Measurements from ENCODE around the gene EHD1. TPM values are rescaled to one million over a fixed set of nuclear protein-coding genes. Genes with fewer than 3 reads are reported as not detected.

The EHD1 gene
- total RNA-seq, 1 donor from 2014 or later: 56.8 TPM

DNA sequence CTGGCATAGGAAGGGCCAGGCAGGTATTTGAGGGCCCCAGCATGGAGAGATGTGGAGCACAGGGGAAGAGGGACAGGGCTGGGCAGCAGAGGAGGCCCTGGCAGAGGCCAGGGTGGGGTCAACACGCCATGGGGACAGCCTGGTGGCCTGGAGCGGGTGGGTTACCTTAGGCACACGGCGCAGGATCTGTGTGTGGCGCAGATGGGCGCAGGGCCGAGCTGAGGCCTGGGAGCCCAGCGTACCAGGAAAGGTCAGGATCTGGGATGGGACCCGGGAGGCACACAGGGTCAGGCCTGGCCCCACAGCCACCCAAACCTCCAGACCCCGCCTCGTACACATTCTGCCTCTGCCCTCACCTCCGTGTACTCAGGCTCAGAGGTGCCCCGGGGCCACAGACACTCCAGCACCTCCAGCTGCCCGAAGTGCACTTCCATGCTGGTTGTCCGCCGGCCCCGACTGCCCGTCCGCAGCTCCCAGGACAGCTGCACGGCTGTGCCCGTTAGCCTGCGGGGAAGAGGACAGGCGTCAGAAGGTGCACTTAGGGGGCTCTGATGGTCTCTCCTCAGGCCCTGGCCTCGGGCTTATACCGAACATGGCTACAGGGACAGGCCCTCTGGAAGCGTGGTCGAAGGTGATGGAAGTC is 32.2 kb upstream of the EHD1 start:
- DNase-seq (ENCODE audit: low spot score): no peak

DNA sequence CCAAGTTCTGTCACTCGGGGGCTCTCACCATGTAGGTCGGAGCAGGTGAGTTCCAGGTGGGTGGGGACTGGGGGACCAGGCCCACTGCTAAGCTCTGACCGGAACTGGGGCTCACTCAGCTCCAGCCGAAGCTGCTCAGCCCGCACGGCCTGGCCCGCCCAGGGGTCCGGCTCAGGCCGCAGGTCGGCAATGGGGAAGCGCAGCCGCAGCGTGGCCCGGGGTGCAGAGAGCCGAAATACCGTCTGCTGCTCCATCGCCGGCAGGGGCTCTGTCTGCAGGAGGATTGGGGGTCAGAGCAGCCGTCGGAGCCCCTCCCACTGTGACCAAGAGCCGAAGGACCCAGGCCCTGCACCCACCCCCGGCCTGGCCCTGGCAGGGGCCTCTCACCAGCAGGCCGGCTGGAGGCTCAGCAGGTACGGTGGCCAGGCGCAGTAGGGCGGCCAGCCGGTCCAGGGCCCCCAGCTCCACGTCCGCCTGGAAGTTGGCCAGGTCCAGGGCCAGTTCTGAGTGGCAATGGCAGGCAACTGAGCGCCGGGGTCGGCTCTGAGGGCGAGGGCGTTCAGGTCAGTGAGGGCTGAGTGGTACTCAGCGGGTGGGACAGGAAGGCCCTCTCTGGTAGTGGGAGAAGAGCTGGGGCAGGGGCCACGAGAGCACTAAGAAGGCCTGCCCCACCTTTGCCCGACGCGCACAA is 31.4 kb upstream of the EHD1 start:
- DNase-seq (ENCODE audit: low spot score): no peak

DNA sequence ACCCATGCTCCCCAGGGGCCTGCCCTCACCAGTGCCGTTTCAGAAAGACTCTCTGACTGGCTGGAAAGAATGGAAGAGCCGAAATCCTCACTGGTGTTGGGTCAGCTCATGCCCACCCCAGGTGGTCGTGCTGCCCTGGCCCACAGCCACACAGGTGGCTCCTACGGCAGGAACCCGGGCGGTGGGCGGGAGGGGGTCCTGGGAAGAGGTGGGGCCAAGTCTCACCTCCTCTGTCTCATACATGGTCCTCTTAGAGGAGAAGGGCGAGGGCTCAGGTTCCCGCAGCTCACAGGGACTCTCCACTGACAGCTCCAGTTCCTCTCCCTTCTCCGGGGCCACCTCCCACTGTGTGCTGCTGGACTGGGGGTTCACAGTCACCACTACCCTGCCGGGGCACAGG is 30.3 kb upstream of the EHD1 start:
- DNase-seq (ENCODE audit: low spot score): no peak

DNA sequence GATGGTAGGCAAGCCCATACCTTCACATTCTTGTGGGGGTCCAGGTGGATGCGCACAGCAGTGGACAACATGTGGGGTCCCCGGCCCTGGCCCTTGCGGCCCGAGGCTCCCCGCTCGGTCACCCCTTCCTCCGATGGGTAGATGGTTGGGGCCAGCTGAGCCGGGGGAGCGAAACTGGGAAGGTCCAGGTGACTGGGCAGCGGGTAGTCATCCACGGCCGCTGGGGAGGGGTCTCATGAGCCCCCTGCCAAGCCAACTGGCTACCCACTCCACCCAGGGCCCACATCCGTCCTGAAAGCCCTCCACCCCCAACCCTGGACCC is 27.9 kb upstream of the EHD1 start:
- DNase-seq (ENCODE audit: low spot score): no peak

DNA sequence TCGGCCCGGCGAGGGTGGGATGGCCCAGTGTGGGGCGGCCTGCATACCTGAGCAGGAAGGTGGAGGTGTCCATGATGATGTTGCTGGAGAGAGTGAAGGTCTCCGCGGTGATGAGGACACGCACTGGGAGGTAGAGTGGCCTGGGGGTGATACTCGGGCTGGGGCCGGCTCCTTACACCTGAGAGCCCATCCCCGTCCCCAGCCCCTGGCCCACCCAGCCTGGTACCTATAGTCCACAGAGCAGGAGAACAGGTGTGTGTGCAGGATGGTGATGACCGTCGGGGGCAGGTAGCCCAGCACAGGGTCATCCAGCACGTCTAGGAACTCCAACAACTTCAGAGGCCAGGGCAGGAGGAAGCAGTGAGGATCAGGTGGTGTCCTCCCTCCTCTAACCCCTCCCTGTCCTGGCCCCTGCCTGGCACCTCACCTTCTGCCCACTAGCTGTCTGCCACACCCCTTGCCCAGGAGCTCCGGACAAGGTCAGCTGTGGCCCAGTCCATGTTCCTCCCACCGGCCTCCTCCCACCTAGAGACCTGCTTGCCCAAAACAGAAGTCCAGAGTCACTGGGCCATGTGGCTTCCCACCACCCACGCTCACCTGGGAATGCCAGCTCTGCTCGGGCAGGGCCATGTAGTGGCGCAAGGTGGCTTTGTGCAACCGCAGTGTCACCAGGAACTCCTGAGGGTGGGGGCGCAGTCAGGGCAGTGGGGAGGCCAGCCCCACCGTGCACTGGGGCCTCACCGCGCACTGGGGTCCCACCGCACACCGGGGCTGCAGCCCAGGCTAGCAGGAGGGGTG is 27.3 kb upstream of the EHD1 start:
- no peak for DNase-seq (ENCODE audit: low spot score)

DNA sequence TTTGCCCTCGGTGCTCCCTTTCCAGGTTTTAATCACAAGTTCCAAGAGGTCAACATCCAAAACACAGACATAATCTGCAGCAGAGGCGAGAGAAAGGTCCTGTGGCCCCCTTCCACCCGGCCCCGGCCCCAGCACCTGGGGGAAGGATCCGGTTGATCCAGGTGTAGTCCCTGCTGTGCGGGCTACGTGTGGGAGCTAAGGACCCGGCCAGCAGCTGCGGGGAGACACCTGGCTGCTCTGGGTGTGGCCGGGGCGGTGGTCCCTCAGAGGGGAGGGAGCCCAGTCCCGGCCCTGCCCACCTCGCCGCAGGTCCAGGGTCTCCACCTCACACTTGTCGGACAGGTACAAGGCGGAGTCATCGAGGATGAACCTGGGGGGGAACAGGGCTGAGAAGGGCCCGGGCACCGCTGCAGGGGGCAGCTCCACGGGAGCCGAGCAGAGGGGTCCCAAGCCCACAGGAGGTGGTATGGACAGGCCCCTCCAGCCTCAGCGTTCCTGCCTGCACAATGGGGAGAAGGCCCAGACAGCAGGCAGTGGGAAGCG is 24.9 kb upstream of the EHD1 start:
- no peak for DNase-seq (ENCODE audit: low spot score)

DNA sequence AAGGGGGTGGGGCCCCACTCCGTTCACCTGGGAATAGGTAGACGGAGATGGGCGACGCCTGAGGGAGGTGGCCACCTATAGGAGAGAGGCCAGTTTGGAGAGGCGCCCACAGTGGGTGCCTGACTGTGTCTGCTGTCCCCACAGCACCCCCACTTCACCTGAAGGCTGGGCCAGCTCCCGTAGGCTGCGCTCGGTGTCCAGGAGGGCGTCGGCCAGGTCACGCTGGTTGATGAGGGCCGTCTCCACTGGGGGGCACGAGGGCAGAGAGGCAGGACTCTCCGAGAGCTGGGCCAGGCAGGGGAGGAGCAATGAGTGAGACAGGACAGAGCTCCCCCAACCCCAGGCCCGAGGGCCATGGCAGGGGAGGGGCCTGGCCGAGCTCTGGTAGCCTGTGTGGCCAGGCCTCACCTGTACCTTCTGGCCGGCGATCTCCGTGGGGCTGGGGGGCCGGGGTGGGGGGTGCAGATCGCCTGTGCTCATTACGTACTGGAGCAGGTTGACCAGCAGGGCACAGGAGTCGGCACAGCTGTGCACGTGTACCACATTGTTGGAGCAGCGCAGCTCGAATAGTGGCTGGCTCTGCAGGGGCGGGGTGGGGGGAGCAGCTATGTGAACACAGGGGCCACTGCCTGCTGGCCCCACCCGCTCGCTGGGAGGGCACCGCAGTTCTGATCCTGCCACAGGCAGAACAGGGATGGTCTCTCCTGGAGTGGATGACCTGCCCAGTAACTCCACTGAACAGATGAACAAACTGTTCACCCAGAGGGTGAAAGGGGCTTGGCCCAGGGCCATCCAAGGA is 23.9 kb upstream of the EHD1 start:
- no peak for DNase-seq (ENCODE audit: low spot score)

DNA sequence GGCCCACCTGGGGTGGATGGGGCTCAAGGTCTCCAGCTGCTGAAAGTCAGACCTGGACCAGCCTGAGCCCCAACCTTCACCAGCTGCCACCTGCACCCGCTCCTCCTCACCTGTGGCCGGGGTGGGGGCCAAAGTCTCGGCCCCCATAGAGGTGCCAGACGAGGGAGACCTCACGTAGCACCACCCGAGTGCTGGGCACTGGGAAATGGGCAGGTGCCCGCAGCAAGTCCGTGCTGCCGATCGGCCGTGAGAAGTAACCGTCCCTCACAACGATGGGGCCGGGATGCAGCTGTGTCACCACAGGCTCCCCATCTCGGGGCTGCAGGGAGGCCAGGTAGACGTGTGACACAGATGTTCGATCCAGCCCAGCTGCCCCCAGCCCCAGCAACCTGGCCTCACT is 22.4 kb upstream of the EHD1 start:
- DNase-seq (ENCODE audit: low spot score): no peak

DNA sequence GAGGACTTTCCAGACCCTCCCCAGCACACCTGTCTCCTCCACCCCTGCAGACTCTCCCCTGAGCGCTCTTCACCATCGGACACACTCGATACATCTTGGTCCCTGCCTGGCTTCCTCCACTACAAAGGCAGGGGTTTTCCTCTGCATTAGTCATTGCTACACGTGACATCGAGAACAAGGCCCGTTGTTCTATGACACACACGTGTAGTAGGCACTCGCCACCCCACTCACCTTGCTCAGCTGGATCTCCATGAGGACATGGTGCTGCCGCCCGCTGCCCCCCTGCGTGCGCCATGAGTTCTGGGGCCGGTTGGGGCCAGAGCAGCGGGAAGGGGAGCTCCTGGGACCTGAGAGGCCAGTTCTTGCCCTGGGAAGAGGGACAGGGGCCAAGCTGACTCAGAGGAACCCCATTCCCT is 21.9 kb upstream of the EHD1 start:
- DNase-seq (ENCODE audit: low spot score): no peak

DNA sequence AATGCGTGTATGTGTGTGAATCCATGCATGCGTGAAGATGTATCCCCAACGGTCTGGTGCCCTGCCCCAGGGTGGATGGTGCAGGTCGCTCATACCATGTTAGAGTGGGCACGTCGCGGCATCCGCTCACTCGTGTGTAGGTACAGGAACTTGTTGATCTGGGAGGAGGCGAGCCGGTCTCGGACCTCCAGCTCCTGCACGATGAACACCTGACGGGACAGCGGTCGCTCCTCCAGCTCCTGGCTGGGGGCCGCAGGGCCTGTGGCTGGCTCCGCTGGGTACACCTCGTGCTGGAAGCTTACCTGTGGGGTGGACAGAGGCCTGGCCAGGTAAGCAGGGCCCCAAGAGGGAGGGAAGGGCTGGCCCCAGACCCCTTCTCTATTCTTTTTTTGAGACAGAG is 20.1 kb upstream of the EHD1 start:
- DNase-seq (ENCODE audit: low spot score): no peak

DNA sequence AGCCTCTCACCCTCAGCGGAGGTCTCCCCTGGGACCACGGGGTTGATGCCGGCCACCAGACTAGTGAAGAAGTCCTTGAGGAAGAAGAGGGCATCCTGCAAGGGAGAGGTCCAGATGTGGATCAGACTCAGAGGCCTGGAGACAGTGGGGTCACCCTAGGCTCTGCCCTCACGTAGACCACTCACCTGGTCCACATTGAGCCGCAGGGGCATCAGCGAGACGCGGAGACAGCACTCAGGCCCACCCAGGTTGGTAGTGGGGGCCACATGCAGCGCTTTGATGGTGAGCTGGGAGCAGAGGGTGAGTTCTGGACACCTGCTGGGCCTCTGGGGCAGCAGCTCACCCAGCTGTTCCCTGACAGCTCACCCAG is 19.6 kb upstream of the EHD1 start:
- no peak for DNase-seq (ENCODE audit: low spot score)

DNA sequence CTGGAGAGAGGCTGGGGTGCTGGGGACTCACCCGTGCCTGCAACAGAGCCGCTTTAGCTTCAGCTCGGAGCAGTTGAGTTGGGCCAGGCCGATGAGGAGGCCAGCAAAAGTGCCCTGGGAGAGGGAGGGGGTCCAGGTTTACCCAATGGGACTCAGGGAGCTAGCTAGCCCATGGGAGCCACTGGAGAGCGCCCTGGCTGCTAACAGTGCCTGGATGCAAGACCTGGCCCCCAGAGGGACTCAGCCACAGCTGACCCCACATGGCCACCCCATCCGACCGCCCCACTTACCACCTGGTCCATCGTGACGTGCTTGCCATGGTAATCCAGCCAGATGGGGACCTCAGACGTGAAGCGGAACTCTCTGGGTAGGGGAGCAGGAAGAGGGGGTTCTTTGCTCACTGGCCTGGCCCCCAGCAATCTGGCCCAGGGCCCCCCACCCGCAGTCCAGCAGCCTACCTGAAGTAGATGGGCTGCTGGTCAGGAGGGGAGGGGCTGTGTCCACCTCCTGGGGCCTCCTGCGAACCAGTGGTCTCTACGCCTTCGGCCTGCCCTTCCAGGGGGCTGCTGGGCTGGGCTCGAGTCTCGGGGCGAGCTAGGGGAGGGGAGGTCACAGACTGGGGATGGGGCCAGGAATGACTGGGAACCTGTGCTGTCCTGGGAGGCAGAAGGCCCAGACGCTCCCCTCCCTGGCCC is 19.1 kb upstream of the EHD1 start:
- DNase-seq (ENCODE audit: low spot score): no peak

DNA sequence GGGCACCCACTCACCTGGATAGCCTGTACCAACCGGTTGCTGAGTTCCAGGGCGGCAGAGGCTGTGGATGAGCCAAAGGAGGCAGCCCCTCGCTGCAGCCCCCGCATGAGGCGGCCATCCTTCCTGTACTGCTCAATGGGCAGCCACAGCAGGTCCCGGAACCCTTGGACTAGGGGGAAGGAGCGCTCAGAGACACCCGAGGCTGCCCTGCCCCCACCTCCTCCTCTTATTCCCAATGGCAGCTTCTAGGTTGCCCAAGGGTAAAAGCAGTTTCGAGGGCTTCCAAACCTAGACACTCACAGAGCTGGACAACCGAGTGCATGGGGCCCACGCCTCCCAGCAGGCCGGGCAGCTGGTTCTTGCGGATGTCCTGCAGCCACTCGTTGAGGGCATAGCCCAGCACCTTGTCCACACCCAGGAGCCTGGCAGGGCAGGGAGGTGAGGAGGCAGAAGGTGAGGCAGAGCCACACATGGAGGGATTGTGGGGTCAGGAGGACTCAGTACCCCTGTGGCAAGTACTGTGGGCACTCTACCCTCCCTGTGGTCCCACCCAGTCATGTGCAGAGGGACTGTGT is 18.1 kb upstream of the EHD1 start:
- no peak for DNase-seq (ENCODE audit: low spot score)

DNA sequence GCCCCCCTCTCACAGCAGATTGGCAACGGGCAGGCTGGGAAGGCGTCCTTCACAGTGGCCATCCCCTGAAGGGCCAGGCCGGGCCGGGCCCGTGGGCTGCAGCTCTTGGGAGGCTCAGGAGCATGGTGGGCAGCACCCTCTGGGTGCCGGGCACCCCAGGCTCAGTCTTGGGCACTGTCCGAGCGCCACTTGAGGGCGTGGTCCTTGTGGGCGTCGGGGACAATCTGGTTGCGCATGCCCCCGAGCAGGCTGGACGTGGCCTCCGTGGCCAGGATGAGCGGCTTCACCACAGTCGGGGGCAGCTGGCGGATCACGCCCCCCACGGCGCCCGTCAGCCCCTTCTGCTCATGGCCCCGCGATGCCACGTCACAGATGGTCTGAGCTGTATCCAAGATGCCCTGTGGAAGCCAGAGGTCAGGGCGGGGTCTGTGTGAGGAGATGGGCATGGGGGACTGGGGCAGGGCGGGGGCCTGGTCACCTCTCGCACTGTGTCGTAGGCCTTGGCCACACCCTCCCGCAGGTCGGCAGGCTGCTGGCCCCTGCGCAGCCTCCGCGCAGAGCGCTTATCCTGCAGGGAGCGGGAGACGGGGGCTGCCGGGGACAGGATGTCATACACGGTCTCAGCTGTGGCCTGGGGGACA is 16.5 kb upstream of the EHD1 start:
- DNase-seq (ENCODE audit: low spot score): no peak

DNA sequence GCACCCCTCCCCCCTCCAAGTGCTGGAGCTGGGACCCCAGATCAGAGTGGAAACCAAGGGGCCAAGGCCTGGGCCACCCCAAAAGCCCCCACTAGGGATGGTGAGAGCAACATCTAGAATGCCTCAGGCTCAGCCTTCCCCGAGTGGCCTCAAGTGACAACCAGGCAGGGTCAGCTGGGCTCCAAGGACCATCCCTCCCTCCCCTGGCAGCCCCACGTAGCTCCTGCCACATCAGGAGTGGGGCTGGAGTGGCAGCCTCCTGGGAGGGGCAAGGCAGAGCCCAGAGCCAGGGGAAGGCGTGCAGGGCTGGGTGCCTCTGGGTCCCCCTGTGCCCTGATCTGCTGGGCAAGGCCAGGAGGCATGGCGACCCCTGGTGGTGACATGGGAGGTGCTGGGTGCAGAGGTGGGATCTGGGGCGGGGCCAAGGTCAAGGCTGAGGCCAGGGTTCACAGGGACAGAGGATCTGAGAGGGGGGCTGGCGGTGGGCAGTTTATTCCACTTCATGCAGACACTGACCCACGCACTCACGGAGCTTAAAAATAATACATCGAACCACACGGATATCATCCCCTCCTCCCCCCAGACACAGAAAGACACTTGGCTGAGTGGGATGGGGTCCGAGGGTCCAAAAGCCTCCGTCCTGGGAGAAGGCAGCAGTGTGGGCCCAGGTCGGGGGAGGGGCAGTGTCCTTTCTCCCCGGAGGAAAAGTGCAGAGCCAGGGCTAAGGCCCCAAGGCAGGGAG is 15.8 kb upstream of the EHD1 start:
- peak; percentile 75 for DNase-seq (ENCODE audit: low spot score)

DNA sequence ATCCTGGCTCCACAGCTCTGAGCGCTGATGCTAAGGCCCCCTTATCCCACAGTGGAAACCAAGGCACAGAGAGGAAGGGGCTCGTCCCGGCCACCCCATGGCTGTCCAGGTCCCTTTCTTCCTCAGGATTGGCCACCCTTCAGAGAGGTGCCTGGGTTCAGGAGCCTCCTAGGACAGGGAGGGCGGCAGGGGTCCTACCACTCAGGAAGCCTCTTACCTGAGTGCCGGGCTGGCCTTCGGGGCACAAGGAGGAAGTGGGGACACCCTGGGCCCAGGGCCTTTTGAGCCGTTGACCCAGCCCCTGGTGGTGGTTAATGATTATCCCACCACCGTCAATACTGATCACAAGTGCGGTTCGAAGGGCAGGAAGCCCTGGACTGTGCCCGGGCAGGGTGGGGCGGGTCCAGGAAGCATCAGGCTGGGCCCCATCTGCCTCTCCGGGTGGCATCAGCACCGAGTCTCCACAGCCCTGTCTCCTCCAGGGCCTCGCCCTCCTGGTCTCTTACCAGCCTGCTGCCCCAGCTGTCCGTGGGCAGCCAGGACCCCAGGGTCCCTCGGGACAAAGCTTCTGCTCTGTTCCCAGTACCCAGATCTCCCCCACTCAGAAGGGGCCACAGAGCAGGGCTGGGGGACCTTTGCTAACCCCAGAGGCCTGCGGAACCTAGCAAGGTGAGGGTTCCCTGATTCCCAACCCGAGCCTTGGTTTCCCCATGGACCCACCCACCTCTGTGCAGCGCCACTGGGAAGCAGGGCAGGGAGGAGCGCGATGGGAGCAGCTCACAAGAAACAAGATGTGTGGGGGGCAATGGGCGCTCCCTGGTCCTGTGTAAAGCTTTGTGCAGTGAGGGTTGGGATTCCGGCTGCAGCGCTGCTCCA is 15.0 kb upstream of the EHD1 start:
- DNase-seq (ENCODE audit: low spot score): no peak

DNA sequence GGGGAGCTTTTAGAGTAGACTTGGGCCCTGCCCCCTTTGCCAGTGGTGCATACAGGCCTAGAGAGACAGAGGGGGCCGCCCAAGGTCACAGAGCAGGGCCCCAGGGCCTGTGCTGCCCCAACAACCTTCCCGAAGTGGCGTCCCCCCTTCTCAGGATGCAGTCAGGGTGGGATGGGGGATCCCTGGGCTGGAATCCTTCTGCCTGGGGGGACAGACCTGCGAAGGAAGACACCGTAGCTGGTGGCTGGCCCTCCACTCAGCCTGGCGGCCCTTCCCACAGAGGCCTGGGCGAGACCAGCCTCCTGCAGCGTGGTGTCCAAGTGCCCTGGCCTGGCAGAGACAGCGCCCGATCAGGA is 14.4 kb upstream of the EHD1 start:
- DNase-seq (ENCODE audit: low spot score): no peak

DNA sequence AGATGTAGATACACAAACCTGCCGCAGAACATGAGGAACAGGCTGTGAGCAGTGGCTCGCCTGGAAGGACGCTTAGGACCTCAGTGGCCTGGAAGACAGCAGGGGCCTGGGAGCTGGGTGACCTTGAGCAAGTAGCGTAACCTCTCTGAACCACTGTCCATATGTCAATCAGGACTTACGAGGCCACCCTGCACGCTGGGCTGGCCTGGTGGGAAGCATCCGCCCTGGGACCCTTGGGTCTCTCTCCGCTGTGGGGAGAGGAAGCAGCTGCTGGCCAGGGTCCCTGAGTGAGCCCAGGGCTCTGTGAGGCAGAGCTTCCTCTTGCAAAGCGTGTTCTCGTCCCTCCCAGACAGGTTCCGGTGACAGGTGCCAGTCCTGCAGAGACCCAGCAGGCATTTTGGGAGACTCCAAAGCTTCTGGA is 14.0 kb upstream of the EHD1 start:
- DNase-seq (ENCODE audit: low spot score): no peak

DNA sequence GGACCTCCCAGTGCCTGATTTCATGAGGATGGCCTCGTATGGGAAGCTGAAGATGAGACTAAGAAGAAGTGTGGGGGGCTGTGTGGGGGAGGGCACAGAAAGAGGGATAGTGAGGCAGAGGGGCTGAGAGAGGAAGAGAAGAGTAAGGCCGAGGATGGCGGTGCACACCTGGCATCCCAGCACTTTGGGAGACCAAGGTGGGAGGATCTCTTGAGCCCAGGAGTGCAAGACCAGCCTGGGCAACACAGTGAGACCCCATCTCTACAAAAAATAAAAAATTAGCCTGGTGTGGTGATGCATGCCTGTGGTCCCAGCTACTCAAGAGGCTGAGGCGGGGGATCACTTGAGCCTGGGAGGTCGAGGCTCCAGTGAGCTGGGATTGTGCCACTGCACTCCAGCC is 13.5 kb upstream of the EHD1 start:
- DNase-seq (ENCODE audit: low spot score): no peak
